ENCODE data around the gene SETD7.

Gene SETD7

DNA sequence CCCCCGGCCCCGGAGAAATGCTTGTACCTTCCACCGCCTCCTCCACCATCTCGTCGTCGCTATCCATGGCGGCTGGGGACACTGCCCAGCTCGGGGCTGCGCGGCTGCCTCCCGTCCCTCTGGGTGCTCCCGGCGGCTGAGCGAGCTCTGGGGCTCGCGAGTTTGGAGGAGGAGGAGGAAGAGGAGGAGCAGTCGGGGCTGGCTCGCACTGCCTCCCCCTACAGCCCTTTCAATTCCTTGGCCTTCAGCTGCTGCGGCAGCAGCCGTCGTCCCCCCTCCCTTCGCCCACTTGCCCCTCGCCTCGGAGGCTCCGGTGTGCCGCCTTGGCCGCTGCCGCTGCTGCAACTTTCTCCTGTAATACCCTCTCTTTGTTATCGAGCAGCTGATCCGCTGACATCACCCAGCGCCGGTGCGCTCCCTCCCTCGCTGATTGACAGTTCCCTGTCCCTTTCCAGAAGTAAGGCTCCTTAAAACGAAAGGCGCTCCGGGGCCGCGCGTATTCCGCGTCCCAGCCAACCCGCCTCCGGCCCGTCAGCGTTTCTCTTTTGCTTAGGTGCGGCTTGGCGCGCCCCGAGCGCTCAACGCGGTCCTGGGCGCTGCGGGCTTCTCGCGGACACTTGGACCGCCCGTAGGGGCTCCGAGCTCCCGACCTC is at the start of gene SETD7:
Gene SETD7 (minus strand): TSS at position 149 of the 653 bp plus-strand sequence. CDS start 82 bp downstream, at position 67.
- peak; percentile 46 for DNase-seq

DNA sequence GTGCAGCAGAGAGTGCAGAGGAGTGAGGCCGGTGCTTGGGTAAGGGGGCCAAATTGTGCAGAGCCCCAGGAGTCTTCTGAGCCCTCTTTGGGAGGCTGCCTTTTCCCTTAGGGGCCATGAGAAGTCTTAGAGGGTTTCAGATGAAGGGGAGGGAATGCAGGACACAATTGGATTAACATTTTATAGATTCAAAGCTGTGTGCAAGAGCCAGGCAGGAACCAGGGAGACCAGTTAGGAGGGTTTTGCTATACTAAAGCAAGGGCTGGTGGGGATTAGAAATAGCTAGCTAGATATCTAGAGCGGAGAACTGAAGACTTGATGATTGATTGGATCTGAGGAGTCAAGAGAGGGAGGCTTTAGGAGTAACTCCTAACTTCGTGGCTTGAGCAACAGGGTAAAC is 49.5 kb upstream of the SETD7 start:
- no peak for DNase-seq

DNA sequence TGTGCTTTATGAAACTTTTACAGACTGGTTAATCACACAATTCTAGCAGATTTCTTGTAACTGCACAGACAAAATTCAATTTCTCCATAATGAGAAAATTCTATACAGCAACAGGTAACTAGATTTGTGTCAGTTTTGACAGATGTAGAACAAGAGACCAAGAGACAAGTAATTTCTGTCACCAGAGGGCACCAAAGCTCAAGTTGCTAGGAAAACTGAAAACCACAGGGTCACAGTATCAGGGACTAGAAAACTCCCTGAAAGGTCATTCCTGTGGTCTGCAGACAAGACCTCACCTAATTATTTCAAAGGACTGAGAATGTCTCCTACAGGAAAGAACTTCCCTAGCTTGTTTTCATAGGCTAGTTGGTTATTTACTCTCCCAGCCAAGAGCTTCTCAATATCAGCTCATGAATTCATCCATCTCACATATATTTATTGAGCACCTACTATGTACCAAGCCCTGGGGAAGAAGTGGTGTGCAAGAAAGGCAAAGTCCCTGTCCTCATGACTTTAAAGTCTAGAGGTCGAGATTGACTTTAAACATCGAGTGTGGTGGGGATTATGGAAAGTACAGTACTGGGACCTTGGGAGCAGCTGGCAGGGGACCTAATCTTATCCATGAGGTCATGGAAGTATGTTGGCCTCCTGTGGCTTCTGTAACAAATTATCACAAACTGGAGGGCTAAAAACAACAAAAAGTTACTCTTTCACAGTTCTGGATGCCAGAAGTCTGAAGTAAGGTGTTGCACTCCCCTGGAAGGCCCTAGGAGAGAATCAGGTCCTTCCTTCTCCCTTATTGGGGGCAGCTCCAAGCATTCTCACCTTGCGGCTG is 47.8 kb upstream of the SETD7 start:
- DNase-seq: peak; percentile 54

DNA sequence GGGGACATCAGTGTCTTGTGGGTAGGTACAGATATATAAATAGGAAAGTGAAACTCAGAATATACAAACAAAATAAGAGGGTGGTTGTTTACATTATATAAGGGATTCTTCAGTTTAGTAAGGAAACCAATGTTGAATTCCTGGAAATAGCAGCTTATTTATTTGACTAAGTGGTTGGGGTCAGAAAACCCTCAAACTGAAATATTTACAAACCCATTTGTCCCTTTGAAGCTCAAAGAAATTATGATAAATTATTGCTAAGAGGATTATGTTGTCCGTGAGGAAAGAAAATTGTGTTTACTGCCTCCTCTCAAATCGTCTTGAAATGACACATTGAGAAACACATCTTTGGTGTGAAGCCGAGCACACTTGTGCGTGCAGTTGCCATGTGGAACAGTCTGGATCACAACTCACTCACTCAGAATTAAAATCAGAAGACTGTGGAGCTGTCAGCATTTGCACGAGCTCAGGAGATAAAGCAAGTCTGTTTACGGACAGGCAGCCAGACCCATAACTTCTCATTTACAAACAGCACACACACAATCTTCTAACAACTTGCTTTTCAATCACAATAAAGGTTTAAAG is 46.8 kb upstream of the SETD7 start:
- DNase-seq: no peak

DNA sequence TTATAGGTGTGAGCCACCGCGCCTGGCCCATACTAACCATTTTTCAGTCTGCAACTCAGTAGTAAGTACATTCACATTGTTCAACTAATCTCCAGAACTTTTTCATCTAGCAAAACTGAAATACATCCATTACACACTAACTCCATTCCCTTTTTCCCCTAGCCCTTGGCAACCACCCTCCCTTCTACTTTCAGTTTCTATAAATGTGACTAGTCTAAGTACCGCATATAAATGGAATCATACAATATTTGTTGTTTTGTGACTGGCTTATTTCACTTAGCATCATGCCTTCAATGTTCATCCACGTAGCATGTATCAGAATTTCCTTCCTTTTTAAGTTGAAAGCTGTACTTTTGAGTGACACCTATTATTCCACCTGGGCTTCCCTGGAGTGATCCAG is 44.6 kb upstream of the SETD7 start:
- no peak for DNase-seq

DNA sequence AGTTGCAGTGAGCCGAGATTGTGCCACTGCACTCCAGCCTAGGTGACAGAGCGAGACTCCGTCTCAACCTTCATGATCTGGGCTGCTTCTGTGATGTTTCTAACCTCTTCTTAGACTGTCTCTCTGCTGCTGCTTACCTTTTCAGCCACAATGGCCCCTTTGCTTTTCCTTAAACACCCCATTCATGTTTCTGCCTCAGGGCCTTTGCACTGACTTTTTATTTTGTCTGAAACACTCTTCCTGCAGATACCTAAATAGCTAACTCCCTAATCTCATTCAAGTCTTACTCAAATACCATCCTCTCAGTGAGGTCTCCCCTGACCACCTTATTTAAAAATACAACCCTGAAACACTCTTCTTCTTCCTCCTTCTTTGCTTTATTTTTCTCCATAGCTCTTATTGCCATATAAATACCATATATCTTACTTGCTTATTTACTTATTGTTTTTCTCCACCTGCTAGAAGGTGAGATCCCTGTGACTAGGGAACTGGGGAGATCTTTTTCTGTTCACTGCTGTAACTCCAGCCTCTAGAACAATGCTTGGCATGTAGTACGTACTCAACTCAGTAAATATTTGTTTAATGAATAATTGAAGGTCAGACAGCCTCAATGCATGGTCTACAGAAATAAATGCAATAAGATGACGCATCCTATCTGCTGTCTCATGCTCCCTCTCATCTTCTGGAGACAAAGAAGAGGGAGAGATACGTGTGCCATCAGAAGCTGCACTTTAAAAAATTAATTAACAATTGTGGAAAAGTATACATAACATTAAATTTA is 43.8 kb upstream of the SETD7 start:
- peak; percentile 49 for DNase-seq

DNA sequence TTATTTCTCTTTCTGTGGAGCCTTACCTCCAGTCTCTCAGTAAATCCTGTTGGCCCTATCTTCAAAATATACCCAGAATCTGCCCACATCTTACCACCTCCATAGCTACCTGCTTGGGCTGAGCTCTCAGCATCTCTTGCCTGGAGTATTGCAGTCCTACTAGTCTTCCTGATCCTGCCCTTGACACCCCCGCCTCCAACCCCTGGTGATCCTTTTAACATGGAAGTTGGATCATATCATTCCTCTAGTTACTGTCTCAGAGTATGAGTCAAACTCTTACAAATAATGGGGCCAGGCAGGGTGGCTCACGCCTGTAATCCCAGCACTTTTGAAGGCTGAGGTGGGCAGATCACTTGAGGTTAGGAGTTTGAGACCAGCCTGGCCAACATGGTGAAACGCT is 43.1 kb upstream of the SETD7 start:
- DNase-seq: no peak

DNA sequence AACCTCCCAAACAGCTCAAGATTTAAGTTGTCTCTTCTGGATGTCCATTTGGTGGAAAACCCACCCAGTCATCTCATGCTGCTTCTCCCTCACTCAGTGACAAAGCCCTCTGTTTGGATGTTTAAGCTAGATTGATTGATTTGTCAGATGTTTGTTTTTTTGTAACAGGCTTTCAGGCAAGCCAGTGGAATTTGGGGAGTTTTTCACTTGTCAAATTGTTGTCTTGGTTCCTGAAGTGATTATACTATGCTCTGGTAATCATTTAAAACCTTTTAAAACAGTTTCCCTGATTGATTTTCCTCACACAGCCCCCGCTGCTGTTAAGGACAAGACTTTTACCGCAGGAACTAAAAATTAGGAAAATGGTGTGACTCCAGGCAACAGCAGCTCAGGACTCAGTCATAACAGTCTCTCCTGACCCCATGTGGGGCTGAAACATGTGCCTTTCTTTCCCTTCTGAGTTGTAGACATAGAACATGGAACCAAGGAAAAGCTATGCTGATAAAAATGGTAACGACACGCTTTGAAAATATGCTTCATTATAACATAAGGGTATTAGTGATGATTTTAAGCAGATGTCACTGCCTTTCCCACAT is 40.8 kb upstream of the SETD7 start:
- no peak for DNase-seq

DNA sequence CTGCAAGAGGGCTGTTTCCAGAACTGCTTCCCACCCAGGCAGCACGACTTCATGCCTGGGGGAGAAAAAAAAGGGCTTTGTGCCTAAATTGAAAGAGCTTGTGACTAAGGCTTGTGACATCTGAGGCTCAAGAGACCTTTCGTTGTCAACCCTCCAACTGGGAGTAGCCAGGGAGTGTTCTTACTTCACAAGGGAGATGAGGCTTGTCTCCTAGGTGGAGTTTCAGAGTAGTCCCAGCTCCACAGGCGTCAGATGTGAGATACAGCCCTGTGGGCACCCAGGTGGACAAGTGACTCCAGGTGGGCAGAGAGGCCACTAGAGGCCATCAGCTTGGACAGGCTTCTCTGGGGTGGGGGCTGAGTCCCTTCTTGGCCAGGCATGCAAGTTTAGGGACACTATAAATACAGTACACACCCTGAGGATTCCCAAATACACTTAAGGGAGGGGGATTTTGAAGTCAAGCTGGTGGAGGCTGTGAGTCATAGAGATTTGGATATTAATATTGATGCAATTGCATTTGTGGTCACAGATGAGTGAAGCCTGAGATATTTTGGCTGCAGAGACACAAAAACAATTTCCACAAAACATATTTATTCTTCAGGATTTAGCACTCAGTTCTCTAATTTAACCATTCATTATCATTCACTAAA is 40.1 kb upstream of the SETD7 start:
- no peak for DNase-seq

DNA sequence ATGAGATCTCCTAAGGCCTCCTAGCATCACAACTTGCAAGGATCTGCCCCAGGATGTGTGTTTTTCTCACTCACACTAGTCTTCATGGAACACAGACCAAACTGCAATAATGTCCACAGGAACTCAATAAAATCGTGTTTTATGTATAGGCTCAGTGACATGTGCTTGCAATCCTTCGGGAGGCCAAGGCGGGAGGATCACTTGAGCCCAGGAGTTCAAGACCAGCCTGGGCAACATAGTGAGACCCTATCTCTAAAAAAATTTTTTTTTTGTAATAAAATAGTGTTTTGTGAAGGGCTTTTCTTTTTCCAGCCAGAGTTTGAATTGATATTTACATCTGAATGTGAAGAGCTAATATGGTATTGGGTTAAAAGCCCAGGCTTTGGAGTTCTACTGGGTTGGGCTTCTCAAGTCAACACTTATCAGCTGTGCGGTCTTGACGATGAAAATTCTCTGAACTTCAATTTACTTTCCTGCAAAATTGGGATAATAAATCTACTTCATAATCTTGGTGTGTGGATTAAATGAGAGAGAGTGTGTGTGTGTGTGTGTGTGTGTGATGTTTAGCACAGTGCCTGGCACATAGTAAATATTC is 38.7 kb upstream of the SETD7 start:
- DNase-seq: no peak

DNA sequence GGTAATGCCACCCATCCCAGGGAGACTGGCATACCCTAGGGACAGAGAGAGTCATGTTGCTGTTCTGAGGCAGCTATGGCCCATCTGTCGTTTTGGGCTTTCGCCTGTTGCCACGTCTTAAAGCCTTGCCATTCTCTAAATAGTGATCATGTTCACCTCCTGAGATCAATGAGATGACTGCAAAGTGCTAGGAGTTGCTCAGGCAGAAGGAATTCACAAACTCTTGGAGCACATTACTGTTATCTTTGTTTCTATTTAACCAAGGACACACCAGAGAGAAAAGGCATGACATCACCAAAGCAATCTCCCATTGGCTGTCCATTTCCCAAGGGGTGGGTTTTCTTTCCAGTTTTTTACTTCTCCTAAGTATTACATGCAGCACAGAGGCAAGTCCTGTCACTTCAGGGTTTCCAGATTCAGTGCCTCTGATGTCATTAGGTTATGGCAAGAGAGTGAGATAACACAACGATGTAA is 37.1 kb upstream of the SETD7 start:
- no peak for DNase-seq

DNA sequence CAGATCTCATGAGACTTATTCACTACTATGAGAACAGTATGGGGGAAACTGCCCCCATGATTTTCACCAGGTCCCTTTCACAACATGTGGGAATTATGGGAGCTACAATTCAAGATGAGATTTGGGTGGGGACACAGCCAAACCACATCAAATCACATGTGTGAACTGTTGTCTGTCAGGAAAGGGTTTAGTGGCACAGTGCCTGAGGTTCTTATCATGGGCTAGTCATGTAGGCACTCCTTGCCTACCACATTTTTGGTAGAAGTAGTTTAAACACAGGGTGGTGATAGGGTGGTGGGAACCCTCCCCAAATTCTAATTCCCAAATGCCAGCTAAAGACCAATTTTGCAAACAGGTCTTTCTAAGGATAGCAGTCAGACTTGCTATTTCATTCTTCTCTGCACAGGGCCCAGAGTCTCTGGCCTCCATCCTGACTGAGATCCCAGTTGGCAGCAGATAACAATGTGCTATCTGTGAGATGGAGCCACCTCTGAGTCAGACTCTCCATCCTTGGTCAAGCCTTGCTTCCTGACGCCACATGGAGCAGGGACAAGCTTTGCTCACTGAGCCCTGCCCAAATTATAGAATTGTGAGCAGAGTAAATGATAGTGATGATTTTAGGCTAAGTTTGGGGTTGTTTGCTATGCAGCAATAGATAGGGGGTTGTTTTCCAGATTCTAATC is 33.5 kb upstream of the SETD7 start:
- DNase-seq: no peak

DNA sequence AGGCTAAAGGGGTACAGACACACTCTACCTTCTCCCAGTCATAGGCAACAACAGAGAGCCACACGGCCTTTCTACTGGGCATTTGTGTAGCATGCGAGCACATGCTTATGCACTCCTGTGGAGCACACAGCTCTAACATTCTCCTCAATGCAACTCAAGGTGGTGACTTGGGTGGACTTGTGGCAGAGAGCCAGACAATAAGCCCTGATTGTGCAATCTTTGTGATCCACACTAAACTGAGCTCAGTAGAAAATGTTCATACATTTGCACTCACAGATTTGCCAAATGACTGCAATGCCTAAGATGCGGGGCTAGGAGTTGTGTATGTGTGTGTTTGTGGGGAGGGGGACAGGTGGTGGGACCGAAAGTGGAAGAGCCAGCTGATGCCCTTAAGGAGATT is 31.4 kb upstream of the SETD7 start:
- DNase-seq: no peak

DNA sequence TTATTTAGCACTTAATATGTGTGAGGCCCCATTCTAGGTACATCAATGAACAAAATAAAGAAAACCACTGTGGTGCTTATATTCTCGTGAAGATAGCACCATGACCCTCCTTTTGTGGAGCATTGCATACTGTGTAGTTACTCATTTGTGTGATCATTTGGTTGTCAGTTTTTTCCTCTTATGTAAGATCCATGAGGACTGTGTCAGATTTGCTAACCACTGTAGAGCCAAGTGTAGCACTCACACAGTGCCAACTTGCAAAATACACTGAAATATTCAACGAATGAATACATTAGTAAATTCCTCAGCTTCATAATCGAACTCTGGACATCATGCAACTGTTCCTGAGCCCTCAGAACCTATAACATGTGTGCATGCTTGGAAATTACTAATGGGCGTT is 29.5 kb upstream of the SETD7 start:
- DNase-seq: no peak

DNA sequence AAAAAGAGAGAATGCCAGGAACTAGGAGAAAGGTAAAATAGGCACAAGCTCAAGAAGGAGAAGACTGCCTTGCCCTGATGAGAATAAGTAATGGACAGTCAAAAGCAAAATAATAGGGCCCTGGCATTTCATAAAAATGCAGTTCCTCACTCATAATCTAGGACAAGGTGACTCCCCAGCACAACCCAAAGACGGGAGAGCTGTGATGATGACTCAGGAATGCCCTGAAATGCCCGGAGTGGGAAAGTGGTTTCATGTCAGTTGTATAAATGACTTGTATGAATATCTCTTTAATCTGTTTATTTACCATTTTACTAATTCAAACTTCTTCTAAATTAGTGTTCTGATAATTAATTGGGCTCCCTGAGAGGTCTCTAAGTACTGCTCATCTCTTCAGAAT is 28.8 kb upstream of the SETD7 start:
- DNase-seq: no peak

DNA sequence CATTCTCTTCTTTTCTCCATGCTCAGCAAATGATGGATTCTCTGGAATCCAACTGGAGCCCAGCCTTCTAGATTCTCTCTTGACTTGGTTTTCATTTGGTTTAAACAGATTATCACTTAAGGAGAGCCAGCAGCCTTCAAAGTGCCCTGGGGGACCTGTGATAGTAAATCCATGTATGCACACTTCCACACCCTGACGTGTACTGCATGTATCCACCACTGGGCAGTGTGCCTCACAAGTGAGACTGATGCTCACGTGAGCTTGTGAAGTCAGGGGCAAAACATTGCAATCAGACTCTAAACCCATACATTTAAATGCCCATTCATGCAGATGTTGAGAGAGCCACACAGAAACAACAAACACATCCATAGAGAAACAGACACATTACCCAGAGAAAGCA is 28.0 kb upstream of the SETD7 start:
- DNase-seq: no peak

DNA sequence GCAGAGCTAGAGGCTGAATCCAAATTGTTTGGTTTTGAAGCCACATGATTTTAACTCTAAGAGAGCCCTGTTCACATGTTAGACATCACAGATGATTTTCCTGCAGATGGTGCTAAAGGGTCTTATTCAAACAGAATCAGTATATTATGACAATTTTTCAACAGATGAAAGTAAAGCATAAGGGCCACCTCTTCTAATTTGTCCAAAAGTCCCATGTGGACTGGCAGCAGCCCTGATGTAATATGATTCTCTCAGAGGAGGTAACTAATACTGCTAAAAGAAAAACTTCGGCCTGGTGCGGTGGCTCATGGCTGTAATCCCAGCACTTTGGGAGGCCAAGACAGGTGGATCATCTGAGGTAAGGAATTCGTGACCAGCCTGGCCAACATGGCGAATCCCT is 26.0 kb upstream of the SETD7 start:
- DNase-seq: no peak

DNA sequence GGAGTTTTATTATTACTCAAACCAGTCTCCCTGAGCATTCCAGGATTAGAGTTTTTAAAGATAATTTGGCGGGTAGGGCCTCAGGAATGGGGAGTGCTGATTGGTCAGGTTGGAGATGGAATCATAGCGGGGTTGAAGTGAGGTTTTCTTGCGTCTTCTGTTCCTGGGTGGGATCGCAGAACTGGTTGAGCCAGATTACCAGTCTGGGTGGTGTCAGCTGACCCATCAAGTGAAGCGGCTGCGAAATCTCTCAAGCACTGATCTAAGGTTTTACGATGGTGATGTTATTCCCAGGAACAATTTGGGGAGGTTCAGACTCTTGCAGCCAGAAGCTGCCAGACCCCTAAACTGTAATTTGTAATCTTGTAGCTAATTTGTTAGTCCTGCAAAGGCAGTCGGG is 25.1 kb upstream of the SETD7 start:
- no peak for DNase-seq

DNA sequence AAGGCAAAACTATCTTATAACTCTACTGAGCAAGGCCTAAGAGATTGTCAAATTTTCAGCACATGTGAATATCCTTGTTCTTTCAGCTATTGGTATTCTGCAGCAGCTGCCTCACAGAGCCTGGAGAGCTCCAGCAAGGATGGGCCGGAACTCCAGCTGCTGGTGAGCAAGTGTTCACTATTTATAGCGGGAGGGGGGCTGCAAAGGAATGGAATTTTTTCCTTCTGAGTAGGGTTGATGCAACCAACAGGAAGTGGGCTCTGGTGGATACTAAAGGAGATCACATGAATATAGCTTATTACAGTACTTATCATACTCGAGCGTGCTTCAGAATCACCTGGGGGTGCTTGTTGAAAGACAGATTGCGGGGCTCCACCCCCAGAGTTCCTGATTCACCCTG is 20.2 kb upstream of the SETD7 start:
- DNase-seq: no peak

DNA sequence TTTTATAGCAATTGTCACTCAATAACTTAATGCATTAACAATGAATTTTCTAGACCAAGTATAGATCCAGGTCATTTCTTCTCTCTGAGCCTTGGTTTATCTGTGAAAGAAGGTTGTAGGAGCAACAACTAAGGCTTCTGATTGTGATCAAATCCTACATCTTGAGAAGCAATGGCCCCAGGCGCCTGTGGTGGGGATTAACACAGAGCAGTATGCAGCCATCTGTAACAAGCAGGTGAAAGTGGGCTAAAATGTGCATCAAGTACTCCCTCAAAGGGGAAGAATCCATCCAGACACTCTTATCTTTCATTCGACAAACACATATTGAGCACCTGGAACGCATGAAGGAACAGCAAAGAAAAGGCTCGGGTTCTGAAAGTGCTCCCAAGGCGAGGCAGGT is 19.1 kb upstream of the SETD7 start:
- DNase-seq: no peak

DNA sequence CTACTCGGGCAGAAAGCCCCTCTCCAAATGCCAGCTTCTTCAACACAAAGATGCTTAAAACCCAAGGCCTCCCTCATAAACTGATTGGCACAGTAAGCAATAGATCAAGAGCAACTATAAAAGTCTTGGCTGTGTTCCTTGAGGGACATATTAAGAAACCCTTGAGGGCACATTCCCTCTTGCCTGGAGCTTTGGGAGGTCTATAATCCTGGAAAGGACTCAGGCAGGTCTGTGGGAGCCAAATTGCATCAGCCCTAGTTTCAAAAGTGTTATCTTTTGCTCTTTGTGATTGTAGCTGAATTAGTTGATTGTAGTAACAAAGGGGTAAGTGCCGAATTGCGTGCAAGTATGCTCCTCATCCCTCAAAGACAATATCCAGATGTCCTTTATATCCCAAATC is 18.6 kb upstream of the SETD7 start:
- no peak for DNase-seq

Measured in NCI-H510A treated with DMSO at 0.1 percent for 48 hours (cell line).